Activated CD4-positive, alpha-beta T cell treated with anti-CD3 and anti-CD28 coated beads for 1 hour (primary cell): ENCODE measurements around the gene SMG9.

Experiments
- DNase-seq: peaks from one replicate; pipeline ENCODE4 v3.0.0-alpha.2; 2020

The SMG9 gene

GRCh38 chr19:43719918-43720317 lies 34.8 kb downstream of the SMG9 start:
- no peak for DNase-seq

- DNase-seq = no peak
Observed at GRCh38 chr19:43719378-43719868, 35.3 kb downstream of the SMG9 start.

- no peak for DNase-seq
Observed at GRCh38 chr19:43718627-43719377, 36.0 kb downstream of the SMG9 start.

GRCh38 chr19:43715776-43716175 lies 39.0 kb downstream of the SMG9 start, which contains the start of gene IRGC:
Gene IRGC (plus strand): TSS chr19:43716076. CDS start chr19:43718559, 2,483 bp downstream.
- DNase-seq = no peak

- no peak for DNase-seq
Observed at GRCh38 chr19:43713208-43713607, 41.6 kb downstream of the SMG9 start.

- DNase-seq = no peak
Observed at GRCh38 chr19:43711751-43712355, 42.9 kb downstream of the SMG9 start.

- no peak for DNase-seq
Observed at GRCh38 chr19:43708716-43709115, 46.0 kb downstream of the SMG9 start.

- DNase-seq = no peak
Observed at GRCh38 chr19:43707158-43707712, 47.5 kb downstream of the SMG9 start.

- DNase-seq = no peak
Observed at GRCh38 chr19:43705729-43706128, 49.0 kb downstream of the SMG9 start.

GRCh38 chr19:43704002-43704705 lies 50.6 kb downstream of the SMG9 start:
- DNase-seq = no peak

GRCh38 chr19:43700395-43701000 lies 54.3 kb downstream of the SMG9 start:
- DNase-seq = no peak

GRCh38 chr19:43699506-43700394 lies 55.0 kb downstream of the SMG9 start:
- DNase-seq = no peak

- no peak for DNase-seq
Observed at GRCh38 chr19:43697295-43697694, 57.5 kb downstream of the SMG9 start.

- no peak for DNase-seq
Observed at GRCh38 chr19:43695985-43696704, 58.6 kb downstream of the SMG9 start.

GRCh38 chr19:43694553-43694952 lies 60.2 kb downstream of the SMG9 start:
- no peak for DNase-seq

- DNase-seq = no peak
Observed at GRCh38 chr19:43692877-43693276, 61.9 kb downstream of the SMG9 start.

GRCh38 chr19:43692385-43692784 lies 62.4 kb downstream of the SMG9 start:
- DNase-seq = no peak

- no peak for DNase-seq
Observed at GRCh38 chr19:43691755-43692154, 63.0 kb downstream of the SMG9 start.

GRCh38 chr19:43690890-43691289 lies 63.9 kb downstream of the SMG9 start:
- no peak for DNase-seq

- DNase-seq = no peak
Observed at GRCh38 chr19:43690444-43690843, 64.3 kb downstream of the SMG9 start.

GRCh38 chr19:43688059-43688701 lies 66.6 kb downstream of the SMG9 start:
- DNase-seq = no peak
